ENCODE data around the gene TLX3. TPM values are rescaled to one million over a fixed set of nuclear protein-coding genes. Genes with fewer than 3 reads are reported as not detected.

TLX3 gene
- total and polyA plus RNA-seq, 10 of the 15 experiments (the other 5 are each of a cell fraction or from before 2014, with no cell fraction given), result not detected

DNA sequence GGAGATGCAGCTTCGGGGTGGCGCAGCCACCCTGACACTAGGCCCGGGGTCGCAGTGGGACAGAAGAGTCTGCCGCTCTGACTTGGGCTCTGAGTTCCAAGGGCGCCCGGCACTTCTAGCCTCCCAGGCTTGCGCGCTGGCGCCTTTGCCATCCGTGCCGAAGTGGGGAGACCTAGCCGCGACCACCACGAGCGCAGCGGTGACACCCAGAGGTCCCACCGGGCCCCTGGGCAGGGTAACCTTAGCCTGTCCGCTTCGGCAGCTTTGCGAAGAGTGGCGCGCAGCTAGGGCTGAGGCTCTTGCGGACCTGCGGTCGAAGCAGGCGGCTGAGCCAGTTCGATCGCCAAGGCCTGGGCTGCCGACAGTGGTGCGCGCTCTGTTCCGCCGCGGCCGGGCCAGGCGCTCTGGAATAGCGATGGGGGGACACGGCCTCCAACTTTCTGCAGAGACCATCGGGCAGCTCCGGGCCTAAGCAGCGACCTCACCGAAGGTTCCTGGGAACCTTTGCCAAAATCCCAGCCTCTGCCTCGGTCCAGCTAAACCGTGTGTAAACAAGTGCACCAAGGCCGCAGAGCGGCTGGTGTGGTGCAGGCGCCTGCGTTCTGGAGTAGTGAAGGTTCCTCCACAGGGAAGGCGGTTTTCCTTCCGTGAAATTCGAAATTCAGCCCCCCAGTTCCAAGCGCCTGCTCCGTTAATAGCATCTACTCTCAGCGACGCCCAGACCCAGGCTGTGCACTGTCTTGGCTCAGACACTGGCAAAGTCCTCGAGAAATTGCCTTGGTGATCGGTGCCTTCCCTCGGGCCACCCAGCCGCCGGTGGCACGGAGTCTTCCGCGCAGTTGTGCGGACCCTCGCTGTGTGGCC is 7.4 kb downstream of the TLX3 start:
- ChIA-PET CTCF (no interaction called here), SMC1A (ENCODE audit: uncharacterized antibody, unreplicated experiment) (no interaction called here), POLR2A (no interaction called here), RAD21 (ENCODE audit: unreplicated experiment) (no interaction called here)
- Histone ChIP-seq H3K27me3 (replicated peaks in 1 of 2; ENCODE audit: control insufficient read depth in 2 of 2, insufficient read depth in 2 of 2, low read length in 1 of 2) (peaks cover 3 to 20% of the 10 kb centered on the region in 2 experiments), H2AFZ (ENCODE audit: control insufficient read depth, low read depth, low read length) (no peak overlapping the region), H4K20me1 (ENCODE audit: control insufficient read depth, insufficient read depth) (no peaks in the 10 kb centered on the region), H3K4me1 (ENCODE audit: control insufficient read depth, insufficient read depth, low read length) (no peaks in the 10 kb centered on the region), H3K9me3 (replicated peaks; ENCODE audit: control insufficient read depth, insufficient read depth, low read length) (no peaks in the 10 kb centered on the region; the same call in 2 of the 3 replicates), H3K36me3 (ENCODE audit: control insufficient read depth in 2 of 2, insufficient read depth in 2 of 2, low read length in 1 of 2) (no peaks in the 10 kb centered on the region), H3K4me3 (no peak overlapping the region), H3K9ac (ENCODE audit: control insufficient read depth, insufficient read depth, low read length) (no peak overlapping the region), H3K4me2 (ENCODE audit: control insufficient read depth, insufficient read depth) (no peak overlapping the region), H3K79me2 (ENCODE audit: control insufficient read depth, insufficient read depth, low read length) (no peaks in the 10 kb centered on the region), H3K27ac (ENCODE audit: control insufficient read depth, insufficient read depth) (no peak overlapping the region)
- DNase-seq (ENCODE audit: low read depth, low spot score) (no peak), FAIRE-seq (no peak), ATAC-seq (no peak)
- 47% methylated on average over 65 of the region's 66 CpGs for WGBS (ENCODE audit: insufficient coverage, insufficient replicate concordance, low lambda C conversion rate, missing lambda C conversion rate)
- intact Hi-C loops (cut with micrococcal nuclease; ENCODE audit: unreplicated experiment), result no loop called here
- in situ Hi-C loops (cut with MboI), result no loop called here
- TF ChIP-seq PML (IDR thresholded peaks at IDR 0.05; ENCODE audit: low read length) (no peak), ZNF217 (IDR thresholded peaks at IDR 0.05) (no peak), RELB (IDR thresholded peaks at IDR 0.05; ENCODE audit: low read depth) (no peak), HDAC2 (IDR thresholded peaks at IDR 0.05) (no peak), FOXK2 (IDR thresholded peaks at IDR 0.05) (no peak), HDAC6 (IDR thresholded peaks at IDR 0.05; ENCODE audit: unreplicated experiment) (no peak), POLR2A (IDR thresholded peaks at IDR 0.05; ENCODE audit: low read depth, low read length) (no peak), WRNIP1 (IDR thresholded peaks at IDR 0.05; ENCODE audit: borderline replicate concordance, low read depth, low read length) (no peak), KLF5 (IDR thresholded peaks at IDR 0.05; ENCODE audit: partially characterized antibody) (no peak), MEF2B (IDR thresholded peaks at IDR 0.05; ENCODE audit: partially characterized antibody, poor library complexity, severe bottlenecking) (no peak), MLLT1 (IDR thresholded peaks at IDR 0.05) (no peak), CUX1 (IDR thresholded peaks at IDR 0.05; ENCODE audit: insufficient replicate concordance, low read depth, low read length) (no peak), BACH1 (IDR thresholded peaks at IDR 0.05; ENCODE audit: borderline replicate concordance) (no peak), DPF2 (IDR thresholded peaks at IDR 0.05) (no peak), LARP7 (IDR thresholded peaks at IDR 0.05) (no peak), EGR1 (IDR thresholded peaks at IDR 0.05; ENCODE audit: borderline replicate concordance in 1 of 2, low read depth in 2 of 2, low read length in 2 of 2) (no peak)
- BruUV-seq (replicated peaks), result no TSS peak
